PFSK-1 (cell line): ENCODE results near the gene TCOF1.

Source experiments
- FOXP2 ChIP-seq: optimal IDR thresholded peaks from 2 replicates; pipeline ENCODE3; 2011; ENCODE audit warnings: borderline replicate concordance, control low read depth, inconsistent platforms; ENCODE audit not compliant: insufficient read depth; ENCODE audit errors: extremely low read length, extremely low read depth
- POLR2AphosphoS5 ChIP-seq: IDR thresholded peaks from 2 replicates; pipeline ENCODE4 v1.6.1; 2012; ENCODE audit warnings: low read depth, mild to moderate bottlenecking, control low read depth, low read length, moderate library complexity
- REST ChIP-seq, 2 experiments: IDR thresholded peaks; 2 replicates each; pipeline versions ENCODE4 v1.6.1 to v1.8.0; 2011 to 2012; ENCODE audit warnings: low read depth in 2 of 2, low read length in 2 of 2, control low read depth in 1 of 2, inconsistent platforms in 1 of 2, mild to moderate bottlenecking in 1 of 2, moderate library complexity in 1 of 2; ENCODE audit not compliant: insufficient read depth in 1 of 2
- SIN3A ChIP-seq: IDR thresholded peaks from 2 replicates; pipeline ENCODE4 v1.6.1; 2012; ENCODE audit warnings: mild to moderate bottlenecking, low read length, moderate library complexity, borderline replicate concordance; ENCODE audit not compliant: insufficient read depth
- TAF1 ChIP-seq: IDR thresholded peaks from 2 replicates; pipeline ENCODE4 v1.6.1; 2012; ENCODE audit warnings: low read length, control low read depth, borderline replicate concordance; ENCODE audit not compliant: insufficient read depth

TCOF1 gene

GRCh38 chr5:150406103-150406722 lies 48.7 kb downstream of the TCOF1 start:
- TF ChIP-seq SIN3A (no peak), REST (IDR thresholded peaks at IDR 0.05; ENCODE audit: insufficient read depth in 1 of 2, low read depth in 2 of 2, low read length in 2 of 2) (no peak), POLR2AphosphoS5 (no peak), FOXP2 (no peak), TAF1 (no peak)

- TF ChIP-seq FOXP2, result no peak
- TF ChIP-seq REST (IDR thresholded peaks at IDR 0.05; ENCODE audit: insufficient read depth in 1 of 2, low read depth in 2 of 2, low read length in 2 of 2), result no peak
- no peak for TF ChIP-seq TAF1
- no peak for TF ChIP-seq SIN3A
- no peak for TF ChIP-seq POLR2AphosphoS5
Measured at GRCh38 chr5:150406723-150407095, 49.2 kb downstream of the TCOF1 start.

- TF ChIP-seq SIN3A (no peak), POLR2AphosphoS5 (no peak), REST (IDR thresholded peaks at IDR 0.05; ENCODE audit: insufficient read depth in 1 of 2, low read depth in 2 of 2, low read length in 2 of 2) (no peak), TAF1 (no peak), FOXP2 (no peak)
Measured at GRCh38 chr5:150407096-150407720, 49.7 kb downstream of the TCOF1 start.

- TF ChIP-seq REST (IDR thresholded peaks at IDR 0.05; ENCODE audit: insufficient read depth in 1 of 2, low read depth in 2 of 2, low read length in 2 of 2) (no peak), SIN3A (no peak), POLR2AphosphoS5 (no peak), TAF1 (no peak), FOXP2 (no peak)
Measured at GRCh38 chr5:150408231-150408943, 50.9 kb downstream of the TCOF1 start.
